K562 (cell line): ENCODE results near the gene GALK2. TPM values are rescaled to one million over a fixed set of nuclear protein-coding genes. Genes with fewer than 3 reads are reported as not detected.

Source experiments
- ATAC-seq: fragments of 200-7000 bp; cut with Tn5 transposase; 3 replicates; pipeline ENCODE4 v1.9.1; 2020; ENCODE audit warnings: moderate library complexity
- BruUV-seq: library from RNA; stranded (reverse); fragments of 400-500 nt; replicated peaks from 2 replicates; lab custom pipeline; 2021; lab: Mats Ljungman, UMichigan
- CTCF ChIA-PET: fragments of 300-600 bp; formaldehyde crosslinking; extraction: SDS; loops from one replicate; lab custom pipeline; 2021; ENCODE audit warnings: low intra/inter-chr PET ratio; lab: Yijun Ruan, JAX
- POLR2A ChIA-PET: fragments of 300-600, 350-650 bp; sonication (Branson Sonifier 250); formaldehyde crosslinking; extraction: SDS; loops from one replicate; lab custom pipeline; 2021; ENCODE audit warnings: antibody characterized with exemption, inconsistent platforms; lab: Yijun Ruan, JAX
- DNase-seq, 4 experiments: peaks; one replicate each; pipeline versions ENCODE4 v3.0.0 to v3.0.0-alpha.2; 2011 to 2018; ENCODE audit warnings: low spot score in 3 of 4, mixed read lengths in 3 of 4; ENCODE audit errors: extremely low read depth in 1 of 4
- FAIRE-seq: peaks from 2 replicates; lab custom pipeline; 2011; peaks lifted over from hg19 to GRCh38; lab: Jason Lieb, UNC
- H2AFZ ChIP-seq: 2 replicates; pipeline ENCODE4 v1.6.0; 2011; ENCODE audit warnings: low read depth, low read length, control low read depth, inconsistent platforms
- H3K27ac ChIP-seq: fragments of 200-600 bp; 3 replicates; pipeline ENCODE4 v1.8.0; 2011; ENCODE audit warnings: low read depth, mild to moderate bottlenecking, control low read depth, inconsistent platforms, low read length, moderate library complexity, mixed read lengths; ENCODE audit errors: extremely low read depth
- H3K27me3 ChIP-seq, 2 experiments: fragments of 300-600 bp in 1 of 2; 2 replicates in 1 of 2; 3 replicates in 1 of 2; pipeline versions ENCODE4 v1.6.0 to v1.8.0; 2011; ENCODE audit warnings: inconsistent platforms in 2 of 2, low read length in 2 of 2, mild to moderate bottlenecking in 1 of 2, mixed read lengths in 1 of 2, moderate library complexity in 1 of 2; ENCODE audit not compliant: control insufficient read depth in 2 of 2, insufficient read depth in 2 of 2
- H3K36me3 ChIP-seq: fragments of 300-600 bp; 3 replicates; pipeline ENCODE4 v1.8.0; 2011; ENCODE audit warnings: mild to moderate bottlenecking, low read length, inconsistent platforms; ENCODE audit not compliant: control insufficient read depth, insufficient read depth
- H3K4me1 ChIP-seq, 2 experiments: fragments of 200-600 bp in 1 of 2; replicated peaks in 1 of 2; 2 replicates in 1 of 2; 3 replicates in 1 of 2; pipeline versions ENCODE4 v1.5.1 to v1.8.0; 2011; ENCODE audit warnings: inconsistent platforms in 2 of 2, low read length in 2 of 2, mild to moderate bottlenecking in 1 of 2, mixed read lengths in 1 of 2, moderate library complexity in 1 of 2; ENCODE audit not compliant: control insufficient read depth in 2 of 2, insufficient read depth in 2 of 2
- H3K4me2 ChIP-seq: 2 replicates; pipeline ENCODE4 v1.6.1; 2011; ENCODE audit warnings: low read length, control low read depth, inconsistent platforms, mixed read lengths; ENCODE audit not compliant: insufficient read depth
- H3K4me3 ChIP-seq: fragments of 200-600 bp; sonication (generic), shearing (Covaris generic); 2 replicates; pipeline ENCODE4 v1.5.1; 2016; ENCODE audit warnings: control low read depth, inconsistent platforms
- H3K79me2 ChIP-seq: fragments of 200-600 bp; 3 replicates; pipeline ENCODE4 v1.8.0; 2011; ENCODE audit warnings: low read length, inconsistent platforms; ENCODE audit not compliant: control insufficient read depth, insufficient read depth
- H3K9ac ChIP-seq, 2 experiments: 2 replicates each; pipeline versions ENCODE4 v1.6.0 to v1.6.1; 2011; ENCODE audit warnings: low read depth in 2 of 2, low read length in 2 of 2, control low read depth in 1 of 2, inconsistent platforms in 1 of 2, mild to moderate bottlenecking in 1 of 2, mixed read lengths in 1 of 2; ENCODE audit not compliant: insufficient read depth in 1 of 2
- H3K9me1 ChIP-seq: one replicate; pipeline ENCODE4 v1.6.0; 2011; ENCODE audit warnings: inconsistent platforms, mild to moderate bottlenecking, low read length, moderate library complexity; ENCODE audit not compliant: control insufficient read depth, insufficient read depth
- H3K9me3 ChIP-seq: replicated peaks from 2 replicates; pipeline ENCODE4 v1.5.1; 2011; ENCODE audit warnings: low read depth, low read length, inconsistent platforms; ENCODE audit not compliant: control insufficient read depth, insufficient read depth
- H4K20me1 ChIP-seq: replicated peaks from 2 replicates; pipeline ENCODE4 v1.6.1; 2011; ENCODE audit warnings: low read length, inconsistent platforms, mixed read lengths; ENCODE audit not compliant: control insufficient read depth, insufficient read depth
- ARID1B ChIP-seq: fragments of 450-650 bp; IDR thresholded peaks from 2 replicates; pipeline ENCODE4 v1.6.1; 2016; ENCODE audit warnings: antibody characterized with exemption, mild to moderate bottlenecking, inconsistent platforms
- CBFA2T3 ChIP-seq: fragments of 450-650 bp; IDR thresholded peaks from 2 replicates; pipeline ENCODE4 v1.6.1; 2017
- DPF2 ChIP-seq: fragments of 450-650 bp; IDR thresholded peaks from 2 replicates; pipeline ENCODE4 v1.6.1; 2016
- POLR3A ChIP-seq: IDR thresholded peaks from 2 replicates; pipeline ENCODE4 v1.6.1; 2011; ENCODE audit warnings: borderline replicate concordance, mild to moderate bottlenecking, moderate library complexity; ENCODE audit not compliant: insufficient read length, insufficient read depth; ENCODE audit errors: extremely low read depth
- TCF3 ChIP-seq: sonication (generic); formaldehyde crosslinking; IDR thresholded peaks from 2 replicates; pipeline ENCODE4 v1.4.0; 2020; ENCODE audit warnings: mild to moderate bottlenecking, missing genetic modification reagents
- XRCC4 ChIP-seq: IDR thresholded peaks from one replicate; pipeline ENCODE4 v1.6.1; 2011; ENCODE audit not compliant: insufficient read depth, insufficient read length; ENCODE audit errors: extremely low read depth
- WGBS: fragments of 100-300 bp; shearing (Covaris generic); methylation state at CpG from one replicate; pipeline ENCODE4 v1.1.6; 2016; ENCODE audit warnings: low coverage, mixed read lengths; ENCODE audit not compliant: insufficient coverage; ENCODE audit errors: missing lambda C conversion rate; 5-methylcytosine and 5-hydroxymethylcytosine counted together
- in situ Hi-C: fragments of 300-500 bp; cut with MboI; formaldehyde crosslinking; loops from 4 replicates; pipeline ENCODE4 v1.15.0; 2018; ENCODE audit warnings: inconsistent platforms, mixed read lengths
- intact Hi-C: fragments of 100-400 bp; cut with micrococcal nuclease; formaldehyde crosslinking; loops from 2 replicates; pipeline ENCODE4 v1.14.2; 2022
- polyA plus RNA-seq, 8 experiments: library from polyadenylated mRNA; depleted of rRNA in 4 of 8; stranded (reverse) in 5 of 8; unstranded in 3 of 8; fragments of >200 nt; fragmentation: Nextera tagmentation in 2 of 8; fragmentation: Illumina TruSeq in 1 of 8; extraction: Ambion mirVana in 2 of 8; extraction: Trizol in 1 of 8; gene quantifications; 2 replicates each; pipeline versions ENCODE4 v1.2.1 to v1.2.3, GENCODE V29; 2011 to 2014; ENCODE audit warnings: inconsistent platforms in 1 of 8, missing spikeins in 1 of 8
- total RNA-seq, 7 experiments: library from RNA; depleted of rRNA in 6 of 7; stranded (reverse); fragments of >200 nt in 6 of 7; fragmentation: Illumina TruSeq in 2 of 7; extraction: Trizol in 2 of 7; gene quantifications; 2 replicates each; pipeline versions ENCODE4 v1.2.1 to v1.2.3, GENCODE V29; 2011 to 2021; ENCODE audit warnings: low replicate concordance in 1 of 7

Gene GALK2
- total and polyA plus RNA-seq, 9 of the 15 experiments (the other 6 are each of a cell fraction or from before 2014, with no cell fraction given), result 32.8 to 82.0 (median 54.4) TPM

DNA sequence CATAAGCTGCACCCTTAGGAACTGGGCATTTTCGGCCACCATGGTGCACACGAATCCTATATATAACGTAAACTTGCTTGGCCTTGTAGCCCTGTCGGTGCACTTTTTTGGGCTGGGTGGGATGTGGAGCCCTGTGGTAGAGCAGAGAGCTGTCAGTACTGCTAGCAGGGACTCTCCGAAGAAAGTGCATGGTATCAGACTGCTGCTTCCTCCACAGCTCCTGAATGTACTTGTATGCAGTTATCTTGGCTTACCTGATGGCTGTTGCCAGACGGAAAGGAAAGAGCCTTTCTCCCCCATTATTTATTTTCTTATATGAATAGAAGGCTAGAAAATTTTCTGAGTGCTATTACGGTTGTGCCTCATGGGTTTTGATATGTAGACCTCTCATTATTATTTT, 8.4 kb downstream of the GALK2 start:
- Histone ChIP-seq H3K9ac (no peak overlapping the region), H3K79me2 (peaks cover 77% of the 10 kb centered on the region), H3K36me3 (peaks cover 36% of the 10 kb centered on the region), H3K27me3 (no peaks in the 10 kb centered on the region), H3K4me1 (peaks cover 0 to 12% of the 10 kb centered on the region in 2 experiments; a peak in 3 of 5 replicates), H4K20me1 (no peaks in the 10 kb centered on the region), H3K4me2 (peak overlapping the region; percentile 65), H3K9me1 (no peaks in the 10 kb centered on the region), H3K9me3 (peaks cover 4% of the 10 kb centered on the region; the same call in 1 of the 2 replicates), H3K4me3 (no peak overlapping the region), H2AFZ (no peak overlapping the region), H3K27ac (peak overlapping the region; percentile 54; the same call in 1 of the 3 replicates)
- no peak for TF ChIP-seq POLR3A
- 0 out of 2 replicates have a peak, but pooled peaks have one; percentile 22 for TF ChIP-seq ARID1B
- peak; percentile 38 for TF ChIP-seq CBFA2T3
- TF ChIP-seq XRCC4, result no peak
- TF ChIP-seq DPF2, result peak; percentile 20; the same call in 1 of the 2 replicates
- peak; percentile 35; the same call in 1 of the 2 replicates for TF ChIP-seq TCF3 (CRISPR knock-in tag)
- CTCF ChIA-PET, result no interaction called here
- ATAC-seq (peak; percentile 84), FAIRE-seq (peak; percentile 80), DNase-seq (peak in 2 of 4 experiments; percentile 36 to 56)
- 50% methylated on average over 7 of the region's 7 CpGs for WGBS
- in situ Hi-C loops, result no loop called here
- no TSS peak for BruUV-seq
- intact Hi-C loops, result loop anchor here (10.0 kb wide), 1 partner anchor 436 kb away; no protein-coding TSS in a partner anchor
- POLR2A ChIA-PET, result interaction anchor here (0.8 to 1.5 kb wide), 2 partner anchors 9 to 23 kb away, joined by 3 to 12 read pairs; partner anchors contain the start of genes COPS2 and GALK2
